ENCODE results near the gene NHLRC2. TPM values are rescaled to one million over a fixed set of nuclear protein-coding genes. Genes with fewer than 3 reads are reported as not detected.

NHLRC2 gene
- total RNA-seq, 1 experiment from 2014 or later = 30.8 TPM

GRCh38 chr10:113866551-113867394, 12.3 kb downstream of the NHLRC2 start:
- Histone ChIP-seq H3K9me3 (no peaks in the 10 kb centered on the region; the same call in 1 of the 2 replicates), H3K36me3 (ENCODE audit: control insufficient read depth, insufficient read depth, low read length) (no peaks in the 10 kb centered on the region), H3K4me3 (ENCODE audit: low read depth, low read length) (no peak overlapping the region), H3K4me1 (no peaks in the 10 kb centered on the region), H3K27me3 (replicated peaks; ENCODE audit: control insufficient read depth, insufficient read depth, low read length) (no peaks in the 10 kb centered on the region)
- Mint-ChIP-seq H3K4me3 (ENCODE audit: unreplicated experiment) (no peak overlapping the region), H3K9me3 (ENCODE audit: unreplicated experiment) (peaks cover 3% of the 10 kb centered on the region), H3K4me1 (ENCODE audit: low read depth, unreplicated experiment) (no peaks in the 10 kb centered on the region), H3K27ac (ENCODE audit: unreplicated experiment) (no peak overlapping the region), H3K36me3 (ENCODE audit: insufficient read depth, unreplicated experiment) (peaks cover 28% of the 10 kb centered on the region), H3K27me3 (ENCODE audit: insufficient read depth, unreplicated experiment) (no peaks in the 10 kb centered on the region)
- no peak for TF ChIP-seq CTCF (IDR thresholded peaks at IDR 0.05; ENCODE audit: insufficient read depth in 1 of 2, low read depth in 1 of 2, low read length in 1 of 2, severe bottlenecking in 1 of 2, unreplicated experiment in 1 of 2)
- POLR2A ChIA-PET = no interaction called here
- intact Hi-C loops (cut with micrococcal nuclease; ENCODE audit: unreplicated experiment) = no loop called here
- no TSS peak for BruUV-seq (replicated peaks)
- CTCF ChIA-PET = no interaction called here
- no peak for DNase-seq

DNA sequence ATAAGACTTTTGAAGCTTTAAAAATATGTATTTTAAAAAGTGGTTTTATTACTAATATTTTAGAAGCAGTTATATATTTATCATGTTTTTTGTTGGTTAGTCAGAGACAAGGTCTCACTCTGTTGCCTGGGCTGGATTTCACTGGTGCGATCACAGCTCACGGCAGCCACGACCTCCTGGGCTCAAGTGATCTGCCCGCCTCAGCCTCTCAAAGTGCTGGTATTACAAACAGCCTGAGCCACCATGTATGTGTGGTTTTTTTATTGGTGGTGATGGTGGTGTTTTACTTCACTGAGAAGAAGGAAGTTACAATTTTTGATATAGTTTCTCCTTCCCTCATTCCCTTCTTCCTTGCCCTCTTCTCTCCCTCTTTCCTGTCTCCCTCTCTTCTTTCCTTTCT, 13.4 kb downstream of the NHLRC2 start:
- BruUV-seq (replicated peaks) = no TSS peak
- H3K4me3 Mint-ChIP-seq (ENCODE audit: unreplicated experiment) = no peak overlapping the region
- H3K27me3 ChIP-seq (replicated peaks; ENCODE audit: control insufficient read depth, insufficient read depth, low read length) = no peaks in the 10 kb centered on the region
- DNase-seq = no peak
- peaks cover 13% of the 10 kb centered on the region for H3K9me3 Mint-ChIP-seq (ENCODE audit: unreplicated experiment)
- no peak for TF ChIP-seq CTCF (IDR thresholded peaks at IDR 0.05; ENCODE audit: insufficient read depth in 1 of 2, low read depth in 1 of 2, low read length in 1 of 2, severe bottlenecking in 1 of 2, unreplicated experiment in 1 of 2)
- ChIA-PET CTCF (no interaction called here), POLR2A (no interaction called here)
- H3K27me3 Mint-ChIP-seq (ENCODE audit: insufficient read depth, unreplicated experiment) = no peaks in the 10 kb centered on the region
- H3K36me3 Mint-ChIP-seq (ENCODE audit: insufficient read depth, unreplicated experiment) = peaks cover 29% of the 10 kb centered on the region
- no peaks in the 10 kb centered on the region for H3K36me3 ChIP-seq (ENCODE audit: control insufficient read depth, insufficient read depth, low read length)
- H3K4me1 ChIP-seq = no peaks in the 10 kb centered on the region
- no peak overlapping the region for H3K27ac Mint-ChIP-seq (ENCODE audit: unreplicated experiment)
- intact Hi-C loops (cut with micrococcal nuclease; ENCODE audit: unreplicated experiment) = no loop called here
- H3K4me1 Mint-ChIP-seq (ENCODE audit: low read depth, unreplicated experiment) = no peaks in the 10 kb centered on the region
- peaks cover 6% of the 10 kb centered on the region; the same call in 1 of the 2 replicates for H3K9me3 ChIP-seq
- no peak overlapping the region for H3K4me3 ChIP-seq (ENCODE audit: low read depth, low read length)

GRCh38 chr10:113869789-113870188, 15.3 kb downstream of the NHLRC2 start:
- H3K27me3 Mint-ChIP-seq (ENCODE audit: insufficient read depth, unreplicated experiment) = no peaks in the 10 kb centered on the region
- CTCF ChIA-PET = no interaction called here

More at GRCh38 chr10:113869789-113870188, 15.3 kb downstream of the NHLRC2 start:
- Mint-ChIP-seq H3K9me3 (ENCODE audit: unreplicated experiment) (peaks cover 13% of the 10 kb centered on the region), H3K36me3 (ENCODE audit: insufficient read depth, unreplicated experiment) (peaks cover 16% of the 10 kb centered on the region), H3K4me3 (ENCODE audit: unreplicated experiment) (no peak overlapping the region), H3K27ac (ENCODE audit: unreplicated experiment) (no peak overlapping the region), H3K4me1 (ENCODE audit: low read depth, unreplicated experiment) (peaks cover 4% of the 10 kb centered on the region)
- no peak for DNase-seq
- Histone ChIP-seq H3K36me3 (ENCODE audit: control insufficient read depth, insufficient read depth, low read length) (no peaks in the 10 kb centered on the region), H3K4me1 (no peaks in the 10 kb centered on the region), H3K9me3 (peaks cover 6% of the 10 kb centered on the region; the same call in 1 of the 2 replicates), H3K27me3 (replicated peaks; ENCODE audit: control insufficient read depth, insufficient read depth, low read length) (no peaks in the 10 kb centered on the region), H3K4me3 (ENCODE audit: low read depth, low read length) (no peak overlapping the region)
- BruUV-seq (replicated peaks) = no TSS peak
- POLR2A ChIA-PET = no interaction called here
- intact Hi-C loops (cut with micrococcal nuclease; ENCODE audit: unreplicated experiment) = no loop called here
- no peak for TF ChIP-seq CTCF (IDR thresholded peaks at IDR 0.05; ENCODE audit: insufficient read depth in 1 of 2, low read depth in 1 of 2, low read length in 1 of 2, severe bottlenecking in 1 of 2, unreplicated experiment in 1 of 2)

Measured in Caco-2 (cell line).